Suprapubic skin (tissue), 3 donors: ENCODE results near the gene PTK6.

Experiments
- CTCF ChIP-seq, 2 donors: fragments of 200-600 bp in 1 of 2; fragments of 450-650 bp in 1 of 2; sonication (generic) in 1 of 2; IDR thresholded peaks; one replicate each; pipeline ENCODE4 v1.5.1; 2016 to 2019; ENCODE audit warnings: antibody characterized with exemption in 2 of 2, mild to moderate bottlenecking in 1 of 2, moderate library complexity in 1 of 2
- EP300 ChIP-seq: sonication (generic); formaldehyde crosslinking; IDR thresholded peaks from one replicate; pipeline ENCODE4 v1.6.1; 2017; ENCODE audit warnings: antibody characterized with exemption

GRCh38 chr20:63544241-63544957 is 7.2 kb upstream of the PTK6 start:
- TF ChIP-seq CTCF (IDR thresholded peaks at IDR 0.05): no peak
- TF ChIP-seq EP300: no peak
